H1 (cell line): Measurements from ENCODE around the gene TOMM40. TPM values are rescaled to one million over a fixed set of nuclear protein-coding genes. Genes with fewer than 3 reads are reported as not detected.

Experiments
- EP300 ChIP-seq, 2 experiments: IDR thresholded peaks; 1 replicate in 1 of 2; 2 replicates in 1 of 2; pipeline ENCODE4 v1.6.1; 2011 to 2012; ENCODE audit warnings: low read depth in 2 of 2, low read length in 2 of 2, mild to moderate bottlenecking in 2 of 2, borderline replicate concordance in 1 of 2, inconsistent platforms in 1 of 2, moderate library complexity in 1 of 2
- KDM4A ChIP-seq: IDR thresholded peaks from one replicate; pipeline ENCODE4 v1.7.1; 2012; ENCODE audit warnings: low read depth, mild to moderate bottlenecking, moderate library complexity, low read length, inconsistent platforms; ENCODE audit not compliant: severe bottlenecking
- PHF8 ChIP-seq: fragments of 200-600 bp; sonication (generic); conservative IDR thresholded peaks from 2 replicates; pipeline ENCODE4 v1.7.1; 2012; ENCODE audit warnings: low read depth, mild to moderate bottlenecking, inconsistent platforms, low read length, moderate library complexity
- polyA plus RNA-seq, 7 experiments: library from polyadenylated mRNA; depleted of rRNA in 3 of 7; stranded (reverse) in 5 of 7; unstranded in 2 of 7; fragments of >200 nt in 5 of 7; fragments of 200-250 nt in 2 of 7; gene quantifications; 1 replicate in 5 of 7; 2 replicates in 1 of 7; 4 replicates in 1 of 7; pipeline versions ENCODE4 v1.2.1 to v1.2.3, GENCODE V29; 2011 to 2013; ENCODE audit warnings: missing spikeins in 2 of 7, mixed read lengths in 2 of 7
- total RNA-seq: library from RNA; stranded (reverse); fragmentation: NEBNext Ultra II Directional; extraction: Animal tissue kit (Norgen Biotek cat#: 25700); gene quantifications from 2 replicates; pipeline ENCODE4 v1.2.1, GENCODE V29; 2021
- TF ChIP-seq, protein P1 (sequence below): fragments of 300-600 bp; sonication (generic); IDR thresholded peaks from 2 replicates; pipeline ENCODE4 v1.7.1; 2012; ENCODE audit warnings: low read length, moderate library complexity, mild to moderate bottlenecking, inconsistent platforms; ENCODE audit not compliant: insufficient replicate concordance
- TF ChIP-seq, protein P2 (sequence below): IDR thresholded peaks from 2 replicates; pipeline ENCODE4 v1.6.1; 2012; ENCODE audit warnings: low read length, inconsistent platforms

TOMM40 gene
- total and polyA plus RNA-seq, 2 of the 8 experiments (the other 6 are each of a cell fraction or from before 2014, with no cell fraction given), result 154 to 179 TPM

GRCh38 chr19:44845286-44845611 is 45.8 kb upstream of the TOMM40 start (continued):
- TF ChIP-seq, protein P1, sequence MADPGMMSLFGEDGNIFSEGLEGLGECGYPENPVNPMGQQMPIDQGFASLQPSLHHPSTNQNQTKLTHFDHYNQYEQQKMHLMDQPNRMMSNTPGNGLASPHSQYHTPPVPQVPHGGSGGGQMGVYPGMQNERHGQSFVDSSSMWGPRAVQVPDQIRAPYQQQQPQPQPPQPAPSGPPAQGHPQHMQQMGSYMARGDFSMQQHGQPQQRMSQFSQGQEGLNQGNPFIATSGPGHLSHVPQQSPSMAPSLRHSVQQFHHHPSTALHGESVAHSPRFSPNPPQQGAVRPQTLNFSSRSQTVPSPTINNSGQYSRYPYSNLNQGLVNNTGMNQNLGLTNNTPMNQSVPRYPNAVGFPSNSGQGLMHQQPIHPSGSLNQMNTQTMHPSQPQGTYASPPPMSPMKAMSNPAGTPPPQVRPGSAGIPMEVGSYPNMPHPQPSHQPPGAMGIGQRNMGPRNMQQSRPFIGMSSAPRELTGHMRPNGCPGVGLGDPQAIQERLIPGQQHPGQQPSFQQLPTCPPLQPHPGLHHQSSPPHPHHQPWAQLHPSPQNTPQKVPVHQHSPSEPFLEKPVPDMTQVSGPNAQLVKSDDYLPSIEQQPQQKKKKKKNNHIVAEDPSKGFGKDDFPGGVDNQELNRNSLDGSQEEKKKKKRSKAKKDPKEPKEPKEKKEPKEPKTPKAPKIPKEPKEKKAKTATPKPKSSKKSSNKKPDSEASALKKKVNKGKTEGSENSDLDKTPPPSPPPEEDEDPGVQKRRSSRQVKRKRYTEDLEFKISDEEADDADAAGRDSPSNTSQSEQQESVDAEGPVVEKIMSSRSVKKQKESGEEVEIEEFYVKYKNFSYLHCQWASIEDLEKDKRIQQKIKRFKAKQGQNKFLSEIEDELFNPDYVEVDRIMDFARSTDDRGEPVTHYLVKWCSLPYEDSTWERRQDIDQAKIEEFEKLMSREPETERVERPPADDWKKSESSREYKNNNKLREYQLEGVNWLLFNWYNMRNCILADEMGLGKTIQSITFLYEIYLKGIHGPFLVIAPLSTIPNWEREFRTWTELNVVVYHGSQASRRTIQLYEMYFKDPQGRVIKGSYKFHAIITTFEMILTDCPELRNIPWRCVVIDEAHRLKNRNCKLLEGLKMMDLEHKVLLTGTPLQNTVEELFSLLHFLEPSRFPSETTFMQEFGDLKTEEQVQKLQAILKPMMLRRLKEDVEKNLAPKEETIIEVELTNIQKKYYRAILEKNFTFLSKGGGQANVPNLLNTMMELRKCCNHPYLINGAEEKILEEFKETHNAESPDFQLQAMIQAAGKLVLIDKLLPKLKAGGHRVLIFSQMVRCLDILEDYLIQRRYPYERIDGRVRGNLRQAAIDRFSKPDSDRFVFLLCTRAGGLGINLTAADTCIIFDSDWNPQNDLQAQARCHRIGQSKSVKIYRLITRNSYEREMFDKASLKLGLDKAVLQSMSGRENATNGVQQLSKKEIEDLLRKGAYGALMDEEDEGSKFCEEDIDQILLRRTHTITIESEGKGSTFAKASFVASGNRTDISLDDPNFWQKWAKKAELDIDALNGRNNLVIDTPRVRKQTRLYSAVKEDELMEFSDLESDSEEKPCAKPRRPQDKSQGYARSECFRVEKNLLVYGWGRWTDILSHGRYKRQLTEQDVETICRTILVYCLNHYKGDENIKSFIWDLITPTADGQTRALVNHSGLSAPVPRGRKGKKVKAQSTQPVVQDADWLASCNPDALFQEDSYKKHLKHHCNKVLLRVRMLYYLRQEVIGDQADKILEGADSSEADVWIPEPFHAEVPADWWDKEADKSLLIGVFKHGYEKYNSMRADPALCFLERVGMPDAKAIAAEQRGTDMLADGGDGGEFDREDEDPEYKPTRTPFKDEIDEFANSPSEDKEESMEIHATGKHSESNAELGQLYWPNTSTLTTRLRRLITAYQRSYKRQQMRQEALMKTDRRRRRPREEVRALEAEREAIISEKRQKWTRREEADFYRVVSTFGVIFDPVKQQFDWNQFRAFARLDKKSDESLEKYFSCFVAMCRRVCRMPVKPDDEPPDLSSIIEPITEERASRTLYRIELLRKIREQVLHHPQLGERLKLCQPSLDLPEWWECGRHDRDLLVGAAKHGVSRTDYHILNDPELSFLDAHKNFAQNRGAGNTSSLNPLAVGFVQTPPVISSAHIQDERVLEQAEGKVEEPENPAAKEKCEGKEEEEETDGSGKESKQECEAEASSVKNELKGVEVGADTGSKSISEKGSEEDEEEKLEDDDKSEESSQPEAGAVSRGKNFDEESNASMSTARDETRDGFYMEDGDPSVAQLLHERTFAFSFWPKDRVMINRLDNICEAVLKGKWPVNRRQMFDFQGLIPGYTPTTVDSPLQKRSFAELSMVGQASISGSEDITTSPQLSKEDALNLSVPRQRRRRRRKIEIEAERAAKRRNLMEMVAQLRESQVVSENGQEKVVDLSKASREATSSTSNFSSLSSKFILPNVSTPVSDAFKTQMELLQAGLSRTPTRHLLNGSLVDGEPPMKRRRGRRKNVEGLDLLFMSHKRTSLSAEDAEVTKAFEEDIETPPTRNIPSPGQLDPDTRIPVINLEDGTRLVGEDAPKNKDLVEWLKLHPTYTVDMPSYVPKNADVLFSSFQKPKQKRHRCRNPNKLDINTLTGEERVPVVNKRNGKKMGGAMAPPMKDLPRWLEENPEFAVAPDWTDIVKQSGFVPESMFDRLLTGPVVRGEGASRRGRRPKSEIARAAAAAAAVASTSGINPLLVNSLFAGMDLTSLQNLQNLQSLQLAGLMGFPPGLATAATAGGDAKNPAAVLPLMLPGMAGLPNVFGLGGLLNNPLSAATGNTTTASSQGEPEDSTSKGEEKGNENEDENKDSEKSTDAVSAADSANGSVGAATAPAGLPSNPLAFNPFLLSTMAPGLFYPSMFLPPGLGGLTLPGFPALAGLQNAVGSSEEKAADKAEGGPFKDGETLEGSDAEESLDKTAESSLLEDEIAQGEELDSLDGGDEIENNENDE, result no peak
- peak; percentile 9 for TF ChIP-seq KDM4A
- no peak for TF ChIP-seq EP300 (IDR thresholded peaks at IDR 0.05; ENCODE audit: borderline replicate concordance in 1 of 2, low read depth in 2 of 2, low read length in 2 of 2)
- TF ChIP-seq, protein P2, sequence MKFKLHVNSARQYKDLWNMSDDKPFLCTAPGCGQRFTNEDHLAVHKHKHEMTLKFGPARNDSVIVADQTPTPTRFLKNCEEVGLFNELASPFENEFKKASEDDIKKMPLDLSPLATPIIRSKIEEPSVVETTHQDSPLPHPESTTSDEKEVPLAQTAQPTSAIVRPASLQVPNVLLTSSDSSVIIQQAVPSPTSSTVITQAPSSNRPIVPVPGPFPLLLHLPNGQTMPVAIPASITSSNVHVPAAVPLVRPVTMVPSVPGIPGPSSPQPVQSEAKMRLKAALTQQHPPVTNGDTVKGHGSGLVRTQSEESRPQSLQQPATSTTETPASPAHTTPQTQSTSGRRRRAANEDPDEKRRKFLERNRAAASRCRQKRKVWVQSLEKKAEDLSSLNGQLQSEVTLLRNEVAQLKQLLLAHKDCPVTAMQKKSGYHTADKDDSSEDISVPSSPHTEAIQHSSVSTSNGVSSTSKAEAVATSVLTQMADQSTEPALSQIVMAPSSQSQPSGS, result 0 out of 2 replicates have a peak, but pooled peaks have one; percentile 35
- TF ChIP-seq PHF8, result no peak
